Ishikawa (cell line): ENCODE results near the gene FBXO31.

Experiments
- CEBPB ChIP-seq: IDR thresholded peaks from 2 replicates; pipeline ENCODE4 v1.6.1; 2012
- CREB1 ChIP-seq: IDR thresholded peaks from 2 replicates; pipeline ENCODE4 v1.6.1; 2012; ENCODE audit warnings: low read depth
- EGR1 ChIP-seq: IDR thresholded peaks from 2 replicates; pipeline ENCODE4 v1.6.1; 2012
- EP300 ChIP-seq: IDR thresholded peaks from 2 replicates; pipeline ENCODE4 v1.6.1; 2012; ENCODE audit warnings: borderline replicate concordance
- FOXM1 ChIP-seq: IDR thresholded peaks from 2 replicates; pipeline ENCODE4 v1.6.1; 2012; ENCODE audit warnings: low read depth, borderline replicate concordance
- NFIC ChIP-seq: IDR thresholded peaks from 2 replicates; pipeline ENCODE4 v1.6.1; 2012
- RAD21 ChIP-seq: IDR thresholded peaks from 2 replicates; pipeline ENCODE4 v1.6.1; 2012; ENCODE audit warnings: low read depth
- TAF1 ChIP-seq: IDR thresholded peaks from 2 replicates; pipeline ENCODE4 v1.6.1; 2012; ENCODE audit warnings: low read depth, mild to moderate bottlenecking
- TCF12 ChIP-seq: IDR thresholded peaks from 2 replicates; pipeline ENCODE4 v1.6.1; 2012; ENCODE audit warnings: low read depth
- TEAD4 ChIP-seq: IDR thresholded peaks from 2 replicates; pipeline ENCODE4 v1.6.1; 2012
- YY1 ChIP-seq: IDR thresholded peaks from 2 replicates; pipeline ENCODE4 v1.6.1; 2012; ENCODE audit warnings: low read depth
- ZBTB7A ChIP-seq: IDR thresholded peaks from 2 replicates; pipeline ENCODE4 v1.6.1; 2012; ENCODE audit warnings: low read depth
- TF ChIP-seq, protein P1 (sequence below): IDR thresholded peaks from 2 replicates; pipeline ENCODE4 v1.6.1; 2012; ENCODE audit warnings: low read depth, mild to moderate bottlenecking
- TF ChIP-seq, protein P2 (sequence below): IDR thresholded peaks from 2 replicates; pipeline ENCODE4 v1.6.1; 2012
- TF ChIP-seq, protein P3 (sequence below): IDR thresholded peaks from 2 replicates; pipeline ENCODE4 v1.6.1; 2012

The FBXO31 gene

DNA sequence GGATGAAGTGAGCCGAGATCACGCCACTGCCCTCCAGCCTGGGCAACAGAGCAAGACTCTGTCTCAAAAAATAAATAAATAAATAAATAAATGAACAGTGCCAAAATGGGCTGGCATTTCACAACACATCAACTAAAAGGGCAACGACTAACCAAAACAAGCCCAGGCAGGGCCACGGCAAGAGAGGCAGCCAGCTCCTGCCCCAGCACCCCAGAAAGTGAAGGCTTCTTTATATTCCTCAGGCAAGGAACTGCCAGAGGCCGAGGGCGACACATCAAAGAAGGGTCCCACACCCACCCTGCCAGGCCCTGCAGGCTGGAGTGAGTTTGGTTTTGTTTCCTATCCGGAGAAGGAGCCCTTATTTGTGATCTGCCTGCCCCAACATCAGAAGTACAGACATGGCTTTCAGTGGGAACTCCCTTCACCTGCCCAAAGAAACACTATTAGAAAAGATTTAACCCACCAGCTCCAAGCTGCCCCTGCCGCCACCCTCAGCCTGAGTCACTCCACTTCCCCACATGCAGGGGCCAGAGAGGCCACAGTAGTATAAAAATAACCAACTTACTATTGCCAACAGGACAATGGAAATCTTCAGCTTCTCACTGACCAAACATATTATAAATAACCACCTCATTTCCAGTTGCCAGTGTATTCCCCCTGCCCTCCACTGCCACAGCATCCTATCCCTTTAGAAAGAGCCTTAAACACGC, 8.0 kb downstream of the FBXO31 start:
- no peak for TF ChIP-seq TAF1
- TF ChIP-seq EGR1: no peak
- TF ChIP-seq CEBPB: no peak
- TF ChIP-seq, protein P1, sequence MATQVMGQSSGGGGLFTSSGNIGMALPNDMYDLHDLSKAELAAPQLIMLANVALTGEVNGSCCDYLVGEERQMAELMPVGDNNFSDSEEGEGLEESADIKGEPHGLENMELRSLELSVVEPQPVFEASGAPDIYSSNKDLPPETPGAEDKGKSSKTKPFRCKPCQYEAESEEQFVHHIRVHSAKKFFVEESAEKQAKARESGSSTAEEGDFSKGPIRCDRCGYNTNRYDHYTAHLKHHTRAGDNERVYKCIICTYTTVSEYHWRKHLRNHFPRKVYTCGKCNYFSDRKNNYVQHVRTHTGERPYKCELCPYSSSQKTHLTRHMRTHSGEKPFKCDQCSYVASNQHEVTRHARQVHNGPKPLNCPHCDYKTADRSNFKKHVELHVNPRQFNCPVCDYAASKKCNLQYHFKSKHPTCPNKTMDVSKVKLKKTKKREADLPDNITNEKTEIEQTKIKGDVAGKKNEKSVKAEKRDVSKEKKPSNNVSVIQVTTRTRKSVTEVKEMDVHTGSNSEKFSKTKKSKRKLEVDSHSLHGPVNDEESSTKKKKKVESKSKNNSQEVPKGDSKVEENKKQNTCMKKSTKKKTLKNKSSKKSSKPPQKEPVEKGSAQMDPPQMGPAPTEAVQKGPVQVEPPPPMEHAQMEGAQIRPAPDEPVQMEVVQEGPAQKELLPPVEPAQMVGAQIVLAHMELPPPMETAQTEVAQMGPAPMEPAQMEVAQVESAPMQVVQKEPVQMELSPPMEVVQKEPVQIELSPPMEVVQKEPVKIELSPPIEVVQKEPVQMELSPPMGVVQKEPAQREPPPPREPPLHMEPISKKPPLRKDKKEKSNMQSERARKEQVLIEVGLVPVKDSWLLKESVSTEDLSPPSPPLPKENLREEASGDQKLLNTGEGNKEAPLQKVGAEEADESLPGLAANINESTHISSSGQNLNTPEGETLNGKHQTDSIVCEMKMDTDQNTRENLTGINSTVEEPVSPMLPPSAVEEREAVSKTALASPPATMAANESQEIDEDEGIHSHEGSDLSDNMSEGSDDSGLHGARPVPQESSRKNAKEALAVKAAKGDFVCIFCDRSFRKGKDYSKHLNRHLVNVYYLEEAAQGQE: no peak
- no peak for TF ChIP-seq RAD21
- no peak for TF ChIP-seq TEAD4
- no peak for TF ChIP-seq EP300
- TF ChIP-seq CREB1: no peak
- TF ChIP-seq FOXM1: no peak
- TF ChIP-seq, protein P2, sequence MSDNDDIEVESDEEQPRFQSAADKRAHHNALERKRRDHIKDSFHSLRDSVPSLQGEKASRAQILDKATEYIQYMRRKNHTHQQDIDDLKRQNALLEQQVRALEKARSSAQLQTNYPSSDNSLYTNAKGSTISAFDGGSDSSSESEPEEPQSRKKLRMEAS: no peak
- no peak for TF ChIP-seq TCF12
- no peak for TF ChIP-seq ZBTB7A
- TF ChIP-seq, protein P3, sequence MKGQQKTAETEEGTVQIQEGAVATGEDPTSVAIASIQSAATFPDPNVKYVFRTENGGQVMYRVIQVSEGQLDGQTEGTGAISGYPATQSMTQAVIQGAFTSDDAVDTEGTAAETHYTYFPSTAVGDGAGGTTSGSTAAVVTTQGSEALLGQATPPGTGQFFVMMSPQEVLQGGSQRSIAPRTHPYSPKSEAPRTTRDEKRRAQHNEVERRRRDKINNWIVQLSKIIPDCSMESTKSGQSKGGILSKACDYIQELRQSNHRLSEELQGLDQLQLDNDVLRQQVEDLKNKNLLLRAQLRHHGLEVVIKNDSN: no peak
- no peak for TF ChIP-seq YY1
- TF ChIP-seq NFIC: no peak

DNA sequence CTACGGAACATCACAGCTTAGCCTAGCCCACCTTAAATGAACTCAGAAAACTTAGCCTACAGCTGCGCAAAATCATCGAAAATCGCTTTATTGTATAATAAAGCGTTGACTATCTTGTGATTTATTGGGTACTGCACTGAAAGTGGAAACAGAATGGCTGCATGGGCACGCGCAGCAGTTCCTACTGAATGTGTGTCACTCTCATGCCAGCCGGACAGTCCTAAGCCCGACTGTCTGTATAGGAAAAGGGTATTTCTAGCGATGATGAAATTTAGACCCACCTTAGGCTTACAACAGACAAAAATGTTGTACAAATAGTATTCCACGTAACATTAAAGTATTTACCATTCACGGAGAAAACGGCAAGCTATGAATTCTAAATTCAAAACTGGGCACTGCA, 9.3 kb downstream of the FBXO31 start:
- TF ChIP-seq CREB1: no peak
- no peak for TF ChIP-seq EP300
- no peak for TF ChIP-seq RAD21

DNA sequence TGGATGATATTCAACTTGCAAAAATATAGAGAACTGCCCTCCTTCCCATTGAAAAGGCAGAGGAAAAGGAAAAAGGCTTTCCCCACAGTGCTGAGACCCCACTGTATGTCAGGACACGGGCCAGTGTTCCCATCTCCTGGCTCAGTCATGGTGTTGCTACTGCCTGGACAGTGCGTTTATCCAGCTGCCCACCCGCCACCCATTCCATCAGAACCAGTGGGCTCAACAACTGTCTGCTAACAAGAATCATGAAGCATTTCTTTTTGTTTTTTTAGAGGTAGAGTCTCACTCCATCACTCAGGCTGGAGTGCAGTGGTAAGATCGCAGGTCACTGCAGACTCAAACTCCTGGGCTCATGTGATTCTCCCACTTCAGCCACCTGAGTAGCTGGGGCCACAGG, 11.3 kb downstream of the FBXO31 start:
- TF ChIP-seq TEAD4 (no peak), FOXM1 (no peak), CREB1 (no peak), TCF12 (no peak), CEBPB (no peak), YY1 (no peak), EGR1 (no peak), NFIC (no peak), EP300 (no peak)
- TF ChIP-seq, protein P2: no peak
- TF ChIP-seq, protein P3: no peak
- TF ChIP-seq, protein P1: no peak

DNA sequence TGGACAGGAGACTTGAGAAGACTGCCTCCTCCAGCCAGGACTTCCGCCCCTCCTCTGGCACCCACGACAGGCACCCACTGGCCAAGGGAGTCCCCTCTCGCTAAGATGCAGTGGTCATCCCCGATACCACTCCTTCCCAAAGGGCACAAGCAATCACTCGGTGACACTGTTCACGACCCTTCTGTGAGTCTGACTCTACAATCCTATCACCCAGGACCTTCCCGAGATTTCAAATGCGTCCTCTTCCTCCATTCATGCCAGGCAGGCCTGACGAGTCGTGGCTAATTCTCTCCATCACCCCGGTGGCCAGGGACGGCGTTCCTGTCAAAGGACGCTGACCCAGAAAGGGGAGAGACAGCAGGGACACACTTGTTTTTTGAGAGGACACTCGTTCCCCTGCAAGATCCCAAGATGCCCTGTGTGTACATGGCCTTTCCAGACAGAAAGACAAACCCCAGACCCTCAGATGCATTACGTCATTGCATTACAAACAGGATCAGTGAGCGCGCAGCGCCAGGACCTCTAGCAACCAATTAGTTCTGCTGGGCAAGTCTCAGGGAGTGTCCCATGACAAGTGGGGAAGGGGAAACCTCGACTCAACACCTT, 12.2 kb downstream of the FBXO31 start:
- TF ChIP-seq ZBTB7A (no peak), EGR1 (no peak), CEBPB (no peak)

DNA sequence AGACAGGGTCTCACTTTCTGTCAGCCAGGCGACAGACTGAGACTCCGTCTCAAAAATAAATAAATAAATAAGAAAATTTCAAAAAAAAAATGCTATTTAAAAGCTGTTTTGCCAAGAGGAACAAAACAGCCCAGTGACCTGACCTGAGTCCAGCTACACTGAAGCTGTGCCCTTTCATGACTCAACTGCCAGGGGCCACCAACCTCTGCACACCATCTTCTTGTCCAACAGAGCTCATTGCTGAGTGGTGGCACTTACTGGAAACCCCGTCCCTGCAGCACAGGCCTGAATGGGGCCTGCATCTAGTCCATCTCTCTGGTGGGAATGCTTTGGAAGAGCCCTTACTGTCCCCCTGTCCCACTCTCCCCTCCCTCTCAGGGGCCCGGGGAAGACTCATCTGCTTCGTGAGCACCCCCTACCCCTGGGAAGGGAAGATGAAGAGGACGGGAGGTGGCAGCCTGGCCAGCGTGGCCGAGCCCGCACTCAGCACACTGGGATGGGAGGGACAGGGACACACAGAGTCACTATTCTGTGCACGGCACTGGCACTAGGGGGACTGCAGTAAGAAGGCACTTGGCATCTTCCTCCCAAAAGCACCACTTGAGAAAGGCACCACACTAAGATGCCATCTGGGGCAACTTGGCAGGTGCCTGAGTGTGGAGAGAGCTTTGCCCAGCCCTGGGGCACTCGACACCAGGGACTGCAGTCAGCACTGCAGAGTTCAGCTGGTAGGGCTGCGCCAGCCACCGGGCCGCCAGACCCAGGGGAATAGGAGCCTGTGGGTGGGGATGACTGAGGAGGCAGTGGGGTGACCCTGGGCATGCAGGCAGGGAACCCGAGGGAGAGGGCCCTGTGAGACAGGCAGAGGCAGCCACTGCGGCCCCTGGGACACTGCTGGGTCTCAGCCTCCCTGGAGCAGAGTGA, 13.5 kb downstream of the FBXO31 start:
- TF ChIP-seq EGR1 (no peak), FOXM1 (no peak), EP300 (no peak)
- TF ChIP-seq, protein P2: no peak
